Umbilical cord (tissue), 2 donors: ENCODE data around the gene TMEM185B. TPM values are rescaled to one million over a fixed set of nuclear protein-coding genes. Genes with fewer than 3 reads are reported as not detected.
A peak's percentile ranks its signal among the peaks of the same experiment; 100 is the strongest.
"Not testable (repeated sequence)": the region's sequence is repeated elsewhere in the genome, so short reads cannot be mapped to it uniquely, and the experiment has no call there.

Experiments used
- DNase-seq: peaks from one replicate; pipeline ENCODE4 v3.0.0-alpha.2; 2015; ENCODE audit warnings: low spot score
- total RNA-seq: library from RNA; depleted of rRNA; stranded (reverse); fragments of >200 nt; gene quantifications from one replicate; pipeline ENCODE4 v1.2.3, GENCODE V29; 2014; ENCODE audit warnings: low replicate concordance; ENCODE audit not compliant: insufficient read depth

TMEM185B gene
- total RNA-seq, 1 donor from 2014 or later, result 16.4 TPM

GRCh38 chr2:120208381-120209353 is 14.5 kb downstream of the TMEM185B start:
- no peak for DNase-seq

GRCh38 chr2:120206022-120206581 is 17.1 kb downstream of the TMEM185B start:
- DNase-seq, result no peak

GRCh38 chr2:120204945-120205670 is 18.1 kb downstream of the TMEM185B start:
- no peak for DNase-seq

- DNase-seq, result no peak
Observed at GRCh38 chr2:120204417-120204816, 18.8 kb downstream of the TMEM185B start.

GRCh38 chr2:120204022-120204405 is 19.2 kb downstream of the TMEM185B start:
- DNase-seq, result no peak

GRCh38 chr2:120203251-120204021 is 19.8 kb downstream of the TMEM185B start:
- DNase-seq, result no peak

- DNase-seq, result not testable (repeated sequence)
Observed at GRCh38 chr2:120199817-120200459, 23.3 kb downstream of the TMEM185B start.

- DNase-seq, result no peak
Observed at GRCh38 chr2:120195553-120195952, 27.6 kb downstream of the TMEM185B start.

GRCh38 chr2:120192280-120192679 is 30.9 kb downstream of the TMEM185B start:
- no peak for DNase-seq

- no peak for DNase-seq
Observed at GRCh38 chr2:120189189-120189588, 34.0 kb downstream of the TMEM185B start.

GRCh38 chr2:120182019-120182560 is 41.1 kb downstream of the TMEM185B start:
- no peak for DNase-seq

- no peak for DNase-seq
Observed at GRCh38 chr2:120180066-120180465, 43.1 kb downstream of the TMEM185B start.

- DNase-seq, result no peak
Observed at GRCh38 chr2:120179396-120179795, 43.8 kb downstream of the TMEM185B start.

GRCh38 chr2:120177973-120178372 is 45.2 kb downstream of the TMEM185B start:
- DNase-seq, result no peak

- no peak for DNase-seq
Observed at GRCh38 chr2:120177001-120177621, 46.1 kb downstream of the TMEM185B start.

GRCh38 chr2:120176526-120176925 is 46.7 kb downstream of the TMEM185B start:
- no peak for DNase-seq

- DNase-seq, result peak; percentile 80
Observed at GRCh38 chr2:120174963-120175581, 48.1 kb downstream of the TMEM185B start.
